Keratinocyte (primary cell): ENCODE results near the gene SHC1. TPM values are rescaled to one million over a fixed set of nuclear protein-coding genes. Genes with fewer than 3 reads are reported as not detected.

Source experiments
- DNase-seq: peaks from one replicate; pipeline ENCODE4 v3.0.0-alpha.2; 2011; ENCODE audit warnings: low read depth, missing footprints, low spot score
- FAIRE-seq: peaks from 2 replicates; lab custom pipeline; 2011; peaks lifted over from hg19 to GRCh38; lab: Jason Lieb, UNC
- H2AFZ ChIP-seq: 2 replicates; pipeline ENCODE4 v1.6.0; 2012; ENCODE audit warnings: low read length, control low read depth, inconsistent platforms; ENCODE audit not compliant: control insufficient read depth
- H3K27ac ChIP-seq: 2 replicates; pipeline ENCODE4 v1.5.1; 2011; ENCODE audit warnings: low read length; ENCODE audit not compliant: control insufficient read depth, insufficient read depth
- H3K27me3 ChIP-seq: 3 replicates; pipeline ENCODE4 v1.6.0; 2011; ENCODE audit warnings: low read length; ENCODE audit not compliant: control insufficient read depth, insufficient read depth; ENCODE audit errors: extremely low read depth
- H3K36me3 ChIP-seq, 2 experiments: 2 replicates in 1 of 2; 3 replicates in 1 of 2; pipeline ENCODE4 v1.5.1; 2011; ENCODE audit warnings: low read length in 2 of 2, mild to moderate bottlenecking in 1 of 2; ENCODE audit not compliant: control insufficient read depth in 2 of 2, insufficient read depth in 2 of 2; ENCODE audit errors: extremely low read depth in 1 of 2
- H3K4me1 ChIP-seq: 3 replicates; pipeline ENCODE4 v1.5.1; 2011; ENCODE audit warnings: low read length; ENCODE audit not compliant: control insufficient read depth, insufficient read depth; ENCODE audit errors: extremely low read depth
- H3K4me2 ChIP-seq: 3 replicates; pipeline ENCODE4 v1.6.0; 2011; ENCODE audit warnings: low read depth, low read length; ENCODE audit not compliant: control insufficient read depth, insufficient read depth; ENCODE audit errors: extremely low read depth
- H3K4me3 ChIP-seq, 3 experiments: fragments of 200-600 bp in 1 of 3; sonication (generic) in 1 of 3; 2 replicates in 2 of 3; 3 replicates in 1 of 3; pipeline ENCODE4 v1.5.1; 2011 to 2016; ENCODE audit warnings: low read length in 3 of 3, mild to moderate bottlenecking in 3 of 3, control low read depth in 2 of 3, inconsistent platforms in 1 of 3, low read depth in 1 of 3, mixed read lengths in 1 of 3, mixed run types in 1 of 3, moderate library complexity in 1 of 3; ENCODE audit not compliant: control insufficient read depth in 2 of 3, insufficient read depth in 2 of 3; ENCODE audit errors: extremely low read depth in 1 of 3
- H3K79me2 ChIP-seq: 2 replicates; pipeline ENCODE4 v1.6.0; 2012; ENCODE audit warnings: low read length; ENCODE audit not compliant: control insufficient read depth, insufficient read depth
- H3K9ac ChIP-seq: 3 replicates; pipeline ENCODE4 v1.6.0; 2011; ENCODE audit warnings: low read length; ENCODE audit not compliant: control insufficient read depth, insufficient read depth; ENCODE audit errors: extremely low read depth
- H3K9me1 ChIP-seq: 3 replicates; pipeline ENCODE4 v1.6.0; 2011; ENCODE audit warnings: low read length; ENCODE audit not compliant: control insufficient read depth, insufficient read depth; ENCODE audit errors: extremely low read depth
- H3K9me3 ChIP-seq: 2 replicates; pipeline ENCODE4 v1.5.1; 2012; ENCODE audit warnings: low read depth, low read length; ENCODE audit not compliant: control insufficient read depth
- H4K20me1 ChIP-seq: 3 replicates; pipeline ENCODE4 v1.6.0; 2011; ENCODE audit warnings: low read length; ENCODE audit not compliant: control insufficient read depth, insufficient read depth; ENCODE audit errors: extremely low read depth
- CTCF ChIP-seq, 3 experiments: IDR thresholded peaks in 1 of 3; conservative IDR thresholded peaks in 1 of 3; optimal IDR thresholded peaks in 1 of 3; 2 replicates in 2 of 3; 3 replicates in 1 of 3; pipeline versions ENCODE3 to v1.5.1; 2011; ENCODE audit warnings: low read length in 3 of 3, mild to moderate bottlenecking in 3 of 3, moderate library complexity in 2 of 3, control low read depth in 1 of 3, inconsistent platforms in 1 of 3; ENCODE audit not compliant: insufficient read depth in 2 of 3; ENCODE audit errors: extremely low read depth in 1 of 3
- EZH2 ChIP-seq: IDR thresholded peaks from one replicate; pipeline ENCODE4 v1.6.1; 2012; ENCODE audit warnings: inconsistent platforms, mild to moderate bottlenecking, low read length, moderate library complexity
- dilution Hi-C: fragments of 300-500 bp; cut with MboI; formaldehyde crosslinking; loops from one replicate; pipeline ENCODE4 v1.7.0; 2020; ENCODE audit warnings: low sequenced_read_pairs; ENCODE audit not compliant: extremely low pct_ligation_motif_present
- polyA plus RNA-seq, 5 experiments: library from polyadenylated mRNA; depleted of rRNA in 3 of 5; stranded (reverse) in 3 of 5; stranded (forward) in 1 of 5; unstranded in 1 of 5; fragments of >200 nt; gene quantifications; 1 replicate in 1 of 5; 2 replicates in 3 of 5; 3 replicates in 1 of 5; pipeline versions ENCODE4 v1.2.1 to v1.2.3, GENCODE V29; 2011 to 2012; ENCODE audit warnings: missing spikeins in 2 of 5, low read depth in 1 of 5, low replicate concordance in 1 of 5

Gene SHC1
- polyA plus RNA-seq, 1 donor (not counting 4 experiments of a cell fraction or from before 2014, with no cell fraction given): 245 TPM

- H3K27me3 ChIP-seq: no peaks in the 10 kb centered on the region
- FAIRE-seq (no peak), DNase-seq (no peak)
- H3K9me1 ChIP-seq: no peaks in the 10 kb centered on the region
- H3K27ac ChIP-seq: no peak overlapping the region
- no peak overlapping the region for H3K4me2 ChIP-seq
- H3K9me3 ChIP-seq: no peaks in the 10 kb centered on the region
- TF ChIP-seq CTCF (optimal IDR thresholded peaks at IDR 0.05 in 1 of 3, IDR thresholded peaks at IDR 0.05 in 1 of 3, conservative IDR thresholded peaks at IDR 0.05 in 1 of 3; ENCODE audit: extremely low read depth in 1 of 3, insufficient read depth in 2 of 3, low read length in 3 of 3) (no peak), EZH2 (no peak)
- dilution Hi-C loops: no loop called here
- H3K4me3 ChIP-seq: no peak overlapping the region
- H3K79me2 ChIP-seq: peaks cover 54% of the 10 kb centered on the region
- H3K36me3 ChIP-seq: peaks cover 19 to 56% of the 10 kb centered on the region in 2 experiments
- no peak overlapping the region for H3K9ac ChIP-seq
- H4K20me1 ChIP-seq: peaks cover 6% of the 10 kb centered on the region
- no peak overlapping the region for H2AFZ ChIP-seq
- peaks cover 76% of the 10 kb centered on the region for H3K4me1 ChIP-seq
Measured at GRCh38 chr1:155011004-155011416, 40.5 kb upstream of the SHC1 start.

- H3K4me1 ChIP-seq: peaks cover 76% of the 10 kb centered on the region
- TF ChIP-seq EZH2 (no peak), CTCF (optimal IDR thresholded peaks at IDR 0.05 in 1 of 3, IDR thresholded peaks at IDR 0.05 in 1 of 3, conservative IDR thresholded peaks at IDR 0.05 in 1 of 3; ENCODE audit: extremely low read depth in 1 of 3, insufficient read depth in 2 of 3, low read length in 3 of 3) (no peak)
- peak overlapping the region; percentile 45 for H3K4me2 ChIP-seq
- dilution Hi-C loops: no loop called here
- H3K27me3 ChIP-seq: no peaks in the 10 kb centered on the region
- peaks cover 6% of the 10 kb centered on the region for H4K20me1 ChIP-seq
- DNase-seq (no peak), FAIRE-seq (no peak)
- H3K27ac ChIP-seq: no peak overlapping the region
- H3K9me1 ChIP-seq: no peaks in the 10 kb centered on the region
- H3K9me3 ChIP-seq: no peaks in the 10 kb centered on the region
- H3K9ac ChIP-seq: no peak overlapping the region
- peaks cover 18 to 50% of the 10 kb centered on the region in 2 experiments for H3K36me3 ChIP-seq
- no peak overlapping the region for H2AFZ ChIP-seq
- no peak overlapping the region for H3K4me3 ChIP-seq
- peaks cover 60% of the 10 kb centered on the region for H3K79me2 ChIP-seq
Measured at GRCh38 chr1:155010211-155010918, 39.8 kb upstream of the SHC1 start.
